Smooth muscle cell (in vitro differentiated cells): Measurements from ENCODE around the gene SHISA7. TPM values are rescaled to one million over a fixed set of nuclear protein-coding genes. Genes with fewer than 3 reads are reported as not detected.
"Not testable (repeated sequence)": the region's sequence is repeated elsewhere in the genome, so short reads cannot be mapped to it uniquely, and the experiment has no call there.

Source experiments
- DNase-seq: peaks from one replicate; lab custom pipeline; 2025; ENCODE audit not compliant: unreplicated experiment; lab: John Stamatoyannopoulos, UW
- H2AFZ ChIP-seq: fragments of 200-600 bp; sonication (generic); 2 replicates; pipeline ENCODE4 v1.6.0; 2016; ENCODE audit warnings: antibody characterized with exemption, low read depth, mild to moderate bottlenecking
- H3F3A ChIP-seq: fragments of 200-600 bp; sonication (generic); 2 replicates; pipeline ENCODE4 v1.6.0; 2017; ENCODE audit warnings: antibody characterized with exemption, low read depth
- H3K27ac ChIP-seq: fragments of 200-600 bp; sonication (generic); 2 replicates; pipeline ENCODE4 v1.5.1; 2016; ENCODE audit warnings: low read depth, mild to moderate bottlenecking
- H3K27me3 ChIP-seq: fragments of 200-600 bp; sonication (generic); 2 replicates; pipeline ENCODE4 v1.6.1; 2016; ENCODE audit warnings: low read depth, mild to moderate bottlenecking
- H3K36me3 ChIP-seq: fragments of 200-600 bp; sonication (generic); 2 replicates; pipeline ENCODE4 v1.5.1; 2016; ENCODE audit warnings: low read depth
- H3K4me1 ChIP-seq: fragments of 200-600 bp; sonication (generic); 2 replicates; pipeline ENCODE4 v1.5.1; 2016; ENCODE audit warnings: low read depth
- H3K4me2 ChIP-seq: fragments of 200-600 bp; sonication (generic); 2 replicates; pipeline ENCODE4 v1.6.0; 2016; ENCODE audit warnings: mild to moderate bottlenecking
- H3K4me3 ChIP-seq: fragments of 200-600 bp; sonication (generic); 2 replicates; pipeline ENCODE4 v1.5.1; 2016; ENCODE audit warnings: mild to moderate bottlenecking
- H3K79me2 ChIP-seq: fragments of 200-600 bp; sonication (generic); 2 replicates; pipeline ENCODE4 v1.6.0; 2016; ENCODE audit warnings: low read depth, mild to moderate bottlenecking
- H3K9ac ChIP-seq: fragments of 200-600 bp; sonication (generic); 2 replicates; pipeline ENCODE4 v1.6.0; 2016; ENCODE audit warnings: low read depth
- H3K9me3 ChIP-seq: fragments of 200-600 bp; sonication (generic); replicated peaks from 2 replicates; pipeline ENCODE4 v1.5.1; 2016; ENCODE audit warnings: low read depth
- H4K20me1 ChIP-seq: fragments of 200-600 bp; sonication (generic); 2 replicates; pipeline ENCODE4 v1.6.0; 2016; ENCODE audit warnings: low read depth
- WGBS: methylation state at CpG from one replicate; pipeline ENCODE4 v1.1.7; 2016; ENCODE audit warnings: low lambda C conversion rate; 5-methylcytosine and 5-hydroxymethylcytosine counted together
- polyA plus RNA-seq: library from polyadenylated mRNA; unstranded; fragments of >200 nt; fragmentation: Nextera tagmentation; extraction: Ambion mirVana; gene quantifications from 2 replicates; pipeline ENCODE4 v1.2.1, GENCODE V29; 2016
- total RNA-seq: library from RNA; depleted of rRNA; stranded (reverse); fragments of >200 nt; gene quantifications from 2 replicates; pipeline ENCODE4 v1.2.3, GENCODE V29; 2014
- TF ChIP-seq, protein P1 (sequence below): fragments of 200-600 bp; sonication (generic); IDR thresholded peaks from 2 replicates; pipeline ENCODE4 v1.5.1; 2017; ENCODE audit warnings: borderline replicate concordance, mild to moderate bottlenecking, antibody characterized with exemption; ENCODE audit not compliant: insufficient read depth, poor library complexity, severe bottlenecking

SHISA7 gene
- total and polyA plus RNA-seq, 2 experiments from 2014 or later, result not detected

DNA sequence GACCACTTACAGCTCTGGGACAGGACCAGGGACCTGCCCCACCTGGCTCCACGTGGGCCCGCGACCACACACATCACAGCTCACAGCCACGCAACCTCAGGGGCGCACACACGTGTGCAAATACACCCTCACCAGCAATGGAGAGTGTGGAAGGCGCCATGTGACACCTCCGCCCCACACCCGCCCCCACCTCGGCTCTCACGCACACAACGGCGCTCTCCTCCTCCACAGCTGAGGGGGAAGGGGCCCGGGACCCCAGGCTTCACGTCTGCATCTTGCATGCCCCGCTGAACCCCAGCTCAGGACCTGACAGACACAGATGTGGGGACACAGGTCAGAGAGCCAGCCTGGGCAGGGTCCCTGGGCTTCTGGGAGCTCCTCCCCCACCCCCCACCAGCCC lies 6.4 kb upstream of the SHISA7 start:
- peaks cover 13% of the 10 kb centered on the region for H4K20me1 ChIP-seq
- TF ChIP-seq, protein P1, sequence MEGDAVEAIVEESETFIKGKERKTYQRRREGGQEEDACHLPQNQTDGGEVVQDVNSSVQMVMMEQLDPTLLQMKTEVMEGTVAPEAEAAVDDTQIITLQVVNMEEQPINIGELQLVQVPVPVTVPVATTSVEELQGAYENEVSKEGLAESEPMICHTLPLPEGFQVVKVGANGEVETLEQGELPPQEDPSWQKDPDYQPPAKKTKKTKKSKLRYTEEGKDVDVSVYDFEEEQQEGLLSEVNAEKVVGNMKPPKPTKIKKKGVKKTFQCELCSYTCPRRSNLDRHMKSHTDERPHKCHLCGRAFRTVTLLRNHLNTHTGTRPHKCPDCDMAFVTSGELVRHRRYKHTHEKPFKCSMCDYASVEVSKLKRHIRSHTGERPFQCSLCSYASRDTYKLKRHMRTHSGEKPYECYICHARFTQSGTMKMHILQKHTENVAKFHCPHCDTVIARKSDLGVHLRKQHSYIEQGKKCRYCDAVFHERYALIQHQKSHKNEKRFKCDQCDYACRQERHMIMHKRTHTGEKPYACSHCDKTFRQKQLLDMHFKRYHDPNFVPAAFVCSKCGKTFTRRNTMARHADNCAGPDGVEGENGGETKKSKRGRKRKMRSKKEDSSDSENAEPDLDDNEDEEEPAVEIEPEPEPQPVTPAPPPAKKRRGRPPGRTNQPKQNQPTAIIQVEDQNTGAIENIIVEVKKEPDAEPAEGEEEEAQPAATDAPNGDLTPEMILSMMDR, result no peak
- no peak for DNase-seq
- H3K27ac ChIP-seq, result no peak overlapping the region
- WGBS, result 60% methylated on average over 15 of the region's 16 CpGs
- H2AFZ ChIP-seq, result no peak overlapping the region
- H3K9ac ChIP-seq, result no peak overlapping the region
- no peaks in the 10 kb centered on the region for H3K36me3 ChIP-seq
- no peak overlapping the region for H3K4me2 ChIP-seq
- H3K9me3 ChIP-seq, result no peaks in the 10 kb centered on the region
- no peak overlapping the region for H3K4me3 ChIP-seq
- H3K79me2 ChIP-seq, result no peaks in the 10 kb centered on the region
- H3K4me1 ChIP-seq, result peaks cover 11% of the 10 kb centered on the region
- peaks cover 6% of the 10 kb centered on the region for H3F3A ChIP-seq
- H3K27me3 ChIP-seq, result peaks cover 68% of the 10 kb centered on the region

DNA sequence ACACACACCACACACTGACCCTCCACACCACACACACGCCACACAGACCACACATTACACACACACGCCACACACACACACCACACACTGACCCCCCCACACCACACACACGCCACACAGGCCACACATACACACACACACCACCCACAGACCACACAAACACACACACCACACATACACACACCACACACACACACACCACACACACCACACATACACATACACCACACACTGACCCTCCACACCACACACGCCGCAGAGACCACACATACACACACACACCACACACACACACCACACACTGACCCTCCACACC lies 5.0 kb upstream of the SHISA7 start:
- H3K27me3 ChIP-seq, result peaks cover 81% of the 10 kb centered on the region
- H3K9me3 ChIP-seq, result not testable (repeated sequence)

DNA sequence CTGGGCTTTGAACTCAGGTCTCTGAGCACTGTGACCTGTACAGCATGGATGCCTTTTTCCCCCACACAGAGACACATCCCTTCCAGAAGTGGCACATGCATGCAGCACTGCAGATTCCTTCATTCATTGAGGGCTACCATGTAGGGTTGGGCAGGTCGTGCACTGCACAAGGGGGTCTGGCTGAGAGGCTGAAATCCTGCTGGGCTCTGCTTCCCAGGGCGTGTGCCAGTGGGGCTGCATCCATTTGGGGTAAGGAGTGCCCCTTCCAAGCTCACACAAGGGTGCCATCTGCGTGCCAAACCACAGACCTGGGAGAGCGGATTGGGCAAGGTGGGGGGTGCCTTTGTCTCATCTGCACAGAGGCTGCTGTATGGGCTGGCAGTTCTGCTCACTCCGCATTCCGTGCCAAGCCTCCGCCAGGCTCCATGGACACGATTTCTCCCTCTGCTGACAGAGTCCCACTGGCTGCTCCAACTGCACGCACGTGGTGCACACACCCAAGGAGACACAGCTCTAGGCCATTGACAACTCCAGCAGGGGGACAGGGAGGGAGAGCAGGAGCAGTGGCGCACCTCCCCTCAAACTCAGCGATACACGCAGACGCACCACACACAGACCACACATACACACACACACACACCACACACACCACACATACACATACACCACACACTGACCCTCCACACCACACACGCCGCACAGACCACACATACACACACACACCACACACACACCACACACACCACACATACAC lies 4.5 kb upstream of the SHISA7 start:
- Histone ChIP-seq H2AFZ (no peak overlapping the region), H3K4me2 (no peak overlapping the region), H3K27ac (no peak overlapping the region), H3F3A (no peaks in the 10 kb centered on the region), H3K4me1 (peaks cover 11% of the 10 kb centered on the region), H3K27me3 (peaks cover 81% of the 10 kb centered on the region), H3K9ac (no peak overlapping the region), H3K36me3 (no peaks in the 10 kb centered on the region), H3K9me3 (no peaks in the 10 kb centered on the region), H4K20me1 (no peaks in the 10 kb centered on the region), H3K4me3 (no peak overlapping the region), H3K79me2 (no peaks in the 10 kb centered on the region)
- TF ChIP-seq, protein P1, result no peak
- WGBS, result 55% methylated on average over 15 of the region's 16 CpGs
- no peak for DNase-seq

More for the DNA sequence above, 5.0 kb upstream of the SHISA7 start:
- not testable (repeated sequence) for H3K4me3 ChIP-seq, H3K36me3 ChIP-seq, H3K79me2 ChIP-seq, H3F3A ChIP-seq, H3K27ac ChIP-seq, H3K4me2 ChIP-seq, DNase-seq, H2AFZ ChIP-seq, H3K9ac ChIP-seq, H4K20me1 ChIP-seq
- 100% methylated on average over 3 of the region's 5 CpGs for WGBS
- H3K4me1 ChIP-seq, result peaks cover 11% of the 10 kb centered on the region

DNA sequence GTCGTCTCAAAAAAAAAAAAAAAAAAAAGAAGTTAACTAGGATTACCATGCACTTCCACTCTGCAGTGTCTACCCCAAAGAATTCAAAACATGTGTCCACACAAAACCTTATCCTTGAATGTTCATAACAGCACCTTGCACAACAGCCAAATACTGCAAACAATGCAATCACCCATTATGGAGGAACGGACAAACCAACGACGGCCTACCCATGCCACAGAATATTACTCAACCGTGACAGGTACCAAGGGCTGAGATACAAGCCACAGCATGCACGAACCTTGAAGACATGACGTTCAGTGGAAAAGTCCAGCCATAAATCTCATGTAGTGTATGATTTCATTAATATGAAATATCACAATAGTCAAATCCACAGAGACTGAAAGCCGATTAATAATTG lies 3.0 kb upstream of the SHISA7 start:
- no peak overlapping the region for H3K4me2 ChIP-seq
- H4K20me1 ChIP-seq, result no peaks in the 10 kb centered on the region
- H3K27me3 ChIP-seq, result peaks cover 80% of the 10 kb centered on the region
- H3K79me2 ChIP-seq, result no peaks in the 10 kb centered on the region
- no peak for DNase-seq
- H3K27ac ChIP-seq, result no peak overlapping the region
- no peak overlapping the region for H3K4me3 ChIP-seq
- H3F3A ChIP-seq, result no peaks in the 10 kb centered on the region
- H3K4me1 ChIP-seq, result no peaks in the 10 kb centered on the region
- no peak overlapping the region for H2AFZ ChIP-seq
- 75% methylated on average over 8 of the region's 8 CpGs for WGBS
- H3K9me3 ChIP-seq, result no peaks in the 10 kb centered on the region
- H3K9ac ChIP-seq, result no peak overlapping the region
- H3K36me3 ChIP-seq, result no peaks in the 10 kb centered on the region
- TF ChIP-seq, protein P1, result no peak
